EL (cell line): Measurements from ENCODE around the gene ANKRD63.

ENCODE experiments used
- DNase-seq: peaks from one replicate; pipeline ENCODE4 v3.0.0-alpha.2; 2016

Gene ANKRD63

GRCh38 chr15:40313531-40314398, 30.9 kb upstream of the ANKRD63 start:
- DNase-seq = peak; percentile 35

GRCh38 chr15:40312370-40313158, 29.7 kb upstream of the ANKRD63 start:
- DNase-seq = no peak

GRCh38 chr15:40310993-40311392, 28.1 kb upstream of the ANKRD63 start:
- DNase-seq = no peak

- peak; percentile 32 for DNase-seq
These were observed 27.4 kb upstream of the ANKRD63 start for GRCh38 chr15:40310001-40310959.

GRCh38 chr15:40309344-40309862, 26.5 kb upstream of the ANKRD63 start:
- DNase-seq = no peak

GRCh38 chr15:40307421-40308211, 24.8 kb upstream of the ANKRD63 start, which contains the start of gene PLCB2:
TSS of gene PLCB2 (minus strand) at chr15:40307935. CDS start at chr15:40307672, 263 bp downstream.
- no peak for DNase-seq

- no peak for DNase-seq
These were observed 24.0 kb upstream of the ANKRD63 start for GRCh38 chr15:40306908-40307307.

GRCh38 chr15:40306371-40306770, 23.5 kb upstream of the ANKRD63 start:
- no peak for DNase-seq

GRCh38 chr15:40305281-40305680, 22.4 kb upstream of the ANKRD63 start:
- DNase-seq = no peak

- DNase-seq = no peak
These were observed 20.7 kb upstream of the ANKRD63 start for GRCh38 chr15:40303576-40303975.

GRCh38 chr15:40302981-40303380, 20.1 kb upstream of the ANKRD63 start:
- no peak for DNase-seq

- no peak for DNase-seq
These were observed 19.5 kb upstream of the ANKRD63 start for GRCh38 chr15:40302288-40302886.

GRCh38 chr15:40301467-40302179, 18.8 kb upstream of the ANKRD63 start:
- DNase-seq = no peak

- no peak for DNase-seq
These were observed 17.9 kb upstream of the ANKRD63 start for GRCh38 chr15:40300771-40301170.

- no peak for DNase-seq
These were observed 17.5 kb upstream of the ANKRD63 start for GRCh38 chr15:40300367-40300766.

- DNase-seq = no peak
These were observed 15.5 kb upstream of the ANKRD63 start for GRCh38 chr15:40298216-40298935.

- DNase-seq = no peak
These were observed 14.5 kb upstream of the ANKRD63 start for GRCh38 chr15:40297356-40297755.

GRCh38 chr15:40296561-40297230, 13.8 kb upstream of the ANKRD63 start:
- no peak for DNase-seq

- no peak for DNase-seq
These were observed 13.2 kb upstream of the ANKRD63 start for GRCh38 chr15:40295877-40296560.
